NOMO-1 (cell line): Measurements from ENCODE around the gene ANKRD36C.
"Not testable (repeated sequence)": the region's sequence is repeated elsewhere in the genome, so short reads cannot be mapped to it uniquely, and the experiment has no call there.

ENCODE experiments used
- DNase-seq, 2 experiments: peaks; one replicate each; lab custom pipeline; 2025; ENCODE audit not compliant: unreplicated experiment in 2 of 2; lab: John Stamatoyannopoulos, UW

Gene ANKRD36C

GRCh38 chr2:95991351-95992094 is at the start of gene ANKRD36C:
Gene ANKRD36C, minus strand, starts transcription at chr2:95991824. Its CDS starts 116 bp downstream, at chr2:95991708.
- not testable (repeated sequence) for DNase-seq

DNA sequence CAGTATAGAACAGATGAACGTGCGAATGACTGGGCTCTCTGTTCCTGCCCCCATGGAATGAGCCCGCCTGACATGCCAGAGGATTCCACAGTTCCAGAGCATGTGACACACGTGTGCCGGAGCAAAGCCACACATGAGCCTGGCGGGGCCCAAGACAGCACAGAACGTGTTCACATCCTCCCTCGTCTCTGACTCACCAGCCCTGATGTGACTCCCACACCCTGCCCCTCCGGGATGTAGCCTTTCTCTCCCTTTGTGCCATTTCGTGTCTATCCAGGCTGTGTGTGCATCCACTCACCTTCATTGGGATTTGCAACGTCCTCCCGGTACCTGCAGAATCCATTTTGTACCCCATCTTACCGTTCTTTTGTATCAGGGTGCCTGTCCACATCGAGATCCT is 43.9 kb upstream of the ANKRD36C start:
- DNase-seq, result not testable (repeated sequence)

DNA sequence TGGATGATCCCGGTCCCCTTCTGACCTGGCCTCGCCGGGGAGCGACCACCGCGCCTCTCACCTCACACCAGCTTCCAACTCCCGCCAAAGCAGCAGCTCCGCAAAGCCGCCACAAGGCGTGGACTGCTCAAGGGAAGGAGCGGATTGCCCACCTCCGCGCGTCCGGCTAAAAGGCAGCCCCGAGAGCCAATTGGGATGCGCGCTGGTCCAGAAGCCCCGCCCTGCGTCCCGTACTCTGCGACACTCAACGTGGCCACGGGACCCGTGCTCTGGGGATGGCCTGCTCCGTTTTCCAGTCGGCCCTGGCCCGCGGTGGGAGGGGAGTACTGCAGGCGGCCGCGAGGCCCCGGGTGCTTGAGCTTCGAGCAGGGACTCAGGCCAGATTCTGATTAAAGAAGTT is 43.2 kb upstream of the ANKRD36C start, which contains the start of gene GPAT2:
TSS of gene GPAT2 (minus strand) at position 125 of the 400 bp plus-strand sequence. CDS start 2,557 bp downstream, outside the sequence.
- not testable (repeated sequence) for DNase-seq

DNA sequence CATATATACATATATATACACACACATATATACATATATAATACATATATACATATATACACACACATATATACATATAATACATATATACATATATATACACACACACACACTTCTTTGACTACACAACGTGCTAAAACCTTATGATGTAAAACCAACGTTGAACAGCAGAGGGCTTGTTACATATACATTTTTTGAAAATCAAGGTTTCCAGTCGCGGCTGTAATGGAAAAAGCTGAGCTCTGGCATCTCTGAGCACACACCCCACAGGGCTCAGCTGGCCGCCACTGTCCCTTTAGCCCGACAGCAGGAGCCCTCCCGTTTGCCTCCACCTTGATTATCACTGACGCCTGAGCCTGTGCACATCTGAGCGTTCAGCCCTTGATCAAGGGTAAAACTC is 42.4 kb upstream of the ANKRD36C start:
- not testable (repeated sequence) for DNase-seq

DNA sequence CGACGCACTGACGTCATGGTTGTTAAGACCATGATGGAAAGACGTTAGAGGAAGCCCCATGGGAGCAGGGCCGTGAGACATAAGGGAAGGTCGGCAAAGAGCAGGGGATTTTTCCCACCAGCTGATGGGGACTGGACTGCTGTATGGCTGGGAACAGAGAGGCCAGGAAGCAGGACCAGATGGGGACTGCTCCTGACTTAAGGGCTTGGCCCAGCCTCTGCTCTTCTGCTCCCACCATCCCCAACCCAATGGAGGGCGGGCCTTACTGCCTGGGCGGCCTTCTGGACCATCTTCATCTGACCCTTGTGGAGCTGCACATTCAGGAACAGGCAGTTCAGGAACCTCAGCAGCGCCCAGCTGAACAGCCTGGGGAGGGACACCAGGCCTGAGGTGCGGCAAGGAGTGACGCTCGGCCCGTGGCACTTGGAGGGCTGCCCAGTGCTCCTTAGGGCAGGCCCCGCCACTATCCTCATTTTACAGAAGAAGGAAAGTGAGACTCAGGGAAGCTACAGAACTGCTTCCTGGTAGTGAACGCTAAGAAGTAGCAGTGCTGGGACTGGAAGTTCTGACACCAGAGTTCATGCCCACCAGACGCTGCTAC is 36.2 kb upstream of the ANKRD36C start:
- not testable (repeated sequence) for DNase-seq

GRCh38 chr2:96025755-96026154 is 34.1 kb upstream of the ANKRD36C start:
- not testable (repeated sequence) for DNase-seq

GRCh38 chr2:96025194-96025492 is 33.5 kb upstream of the ANKRD36C start:
- DNase-seq, result no peak

GRCh38 chr2:96024336-96025193 is 32.9 kb upstream of the ANKRD36C start:
- no peak for DNase-seq

- not testable (repeated sequence) for DNase-seq
These were observed 32.1 kb upstream of the ANKRD36C start for GRCh38 chr2:96023701-96024100.

GRCh38 chr2:96022701-96023447 is 31.2 kb upstream of the ANKRD36C start:
- not testable (repeated sequence) for DNase-seq

DNA sequence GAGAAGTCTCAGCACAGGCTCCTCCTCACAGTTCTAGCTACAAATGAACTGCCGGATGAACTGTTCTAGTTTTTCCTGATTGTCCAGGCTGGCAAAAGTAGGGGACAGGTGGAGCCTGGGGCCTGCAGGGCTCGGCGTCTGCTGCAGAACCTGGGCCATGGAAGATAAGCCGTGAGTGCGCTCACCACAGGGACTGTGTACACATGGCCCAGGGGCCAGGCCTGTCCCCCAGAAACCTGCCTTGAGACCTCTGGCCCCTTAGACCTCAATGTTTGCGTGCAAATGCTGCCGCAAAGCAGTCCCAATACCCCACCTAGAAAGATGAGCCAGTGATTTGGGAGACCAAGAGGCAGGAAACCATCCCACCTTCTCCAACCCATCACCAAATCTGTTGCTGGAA is 30.5 kb upstream of the ANKRD36C start:
- not testable (repeated sequence) for DNase-seq

GRCh38 chr2:96021142-96021541 is 29.5 kb upstream of the ANKRD36C start:
- DNase-seq, result not testable (repeated sequence)

DNA sequence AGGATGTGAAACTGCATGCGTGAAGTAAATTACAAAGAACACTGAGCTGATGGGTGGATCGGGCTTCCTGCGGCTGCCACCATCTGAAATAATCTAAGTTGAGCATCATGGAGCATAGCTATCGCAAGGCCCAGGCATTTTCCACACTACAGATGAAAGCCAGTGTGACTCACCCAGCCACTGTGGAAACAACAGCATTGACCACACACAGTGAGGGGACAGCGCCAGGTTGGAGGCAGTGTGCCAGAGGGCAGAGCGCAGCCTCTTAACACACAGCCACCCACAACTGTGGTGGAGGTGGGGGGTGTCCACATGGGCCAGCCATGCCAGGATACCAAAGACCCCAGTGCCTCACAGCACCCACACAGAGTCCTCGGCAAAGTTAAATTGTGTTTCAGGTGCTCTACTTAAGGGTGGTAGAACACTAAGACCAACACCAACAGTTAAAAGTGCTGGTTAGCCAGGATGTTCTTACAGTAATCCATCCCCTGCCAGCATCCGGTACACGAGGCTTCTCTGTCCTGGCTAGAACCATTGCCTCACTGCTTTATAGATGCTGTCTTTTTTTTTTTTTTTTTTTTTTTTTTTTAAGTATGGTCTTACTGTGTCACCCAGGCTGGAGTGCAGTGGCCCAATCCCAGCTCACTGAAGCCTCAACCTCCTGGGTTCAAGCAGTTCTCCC is 28.4 kb upstream of the ANKRD36C start:
- DNase-seq, result not testable (repeated sequence)

DNA sequence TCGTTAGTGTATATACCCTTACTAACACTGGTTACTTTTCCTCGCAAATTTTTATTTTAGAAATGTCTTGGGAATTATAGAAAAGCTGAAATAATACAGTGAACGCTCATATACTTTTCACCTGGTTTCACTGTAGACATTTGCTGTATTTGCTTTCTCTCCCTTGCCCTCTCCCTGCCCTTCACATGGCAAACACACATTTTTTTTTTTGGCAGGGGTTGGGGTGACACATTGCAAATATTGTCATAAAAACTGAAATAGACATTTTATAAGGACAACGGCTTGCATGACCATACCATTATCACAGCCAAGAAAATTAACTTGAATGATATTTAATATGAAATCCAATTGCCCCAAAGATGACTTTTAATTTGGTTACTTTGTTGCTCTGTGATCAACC is 24.7 kb upstream of the ANKRD36C start:
- not testable (repeated sequence) for DNase-seq

DNA sequence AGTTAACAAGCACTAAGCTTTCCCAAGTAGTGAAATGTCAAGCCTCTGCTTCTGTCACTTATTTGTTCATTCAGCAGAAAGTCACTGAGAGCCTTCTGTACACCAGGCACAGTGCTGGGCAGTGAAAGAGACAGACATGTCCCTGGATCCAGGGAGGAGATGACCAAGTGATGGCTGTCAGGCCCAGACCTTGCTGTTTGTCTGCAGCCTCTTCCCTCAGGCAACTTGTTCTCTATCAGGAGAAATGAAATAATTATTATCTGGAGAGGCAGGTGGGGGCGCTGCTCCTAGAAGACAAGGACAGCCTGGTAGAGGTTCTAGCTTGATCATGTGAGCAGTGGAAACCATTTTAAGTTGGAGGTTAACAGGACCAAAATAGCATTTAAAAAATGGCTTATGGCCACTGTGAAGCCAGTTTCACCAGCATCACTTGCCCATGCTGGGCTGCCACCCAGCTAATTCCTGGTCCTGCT is 21.2 kb upstream of the ANKRD36C start:
- DNase-seq, result not testable (repeated sequence)

- DNase-seq, result not testable (repeated sequence)
These were observed 20.6 kb upstream of the ANKRD36C start for GRCh38 chr2:96012086-96012791.

GRCh38 chr2:96011129-96011455 is 19.5 kb upstream of the ANKRD36C start:
- DNase-seq, result not testable (repeated sequence)

GRCh38 chr2:96010320-96011128 is 18.9 kb upstream of the ANKRD36C start:
- not testable (repeated sequence) for DNase-seq

- not testable (repeated sequence) for DNase-seq
These were observed 18.2 kb upstream of the ANKRD36C start for GRCh38 chr2:96009833-96010232.
